Ishikawa (cell line): ENCODE results near the gene HMX2.

Source experiments
- CEBPB ChIP-seq: IDR thresholded peaks from 2 replicates; pipeline ENCODE4 v1.6.1; 2012
- CREB1 ChIP-seq: IDR thresholded peaks from 2 replicates; pipeline ENCODE4 v1.6.1; 2012; ENCODE audit warnings: low read depth
- EGR1 ChIP-seq: IDR thresholded peaks from 2 replicates; pipeline ENCODE4 v1.6.1; 2012
- EP300 ChIP-seq: IDR thresholded peaks from 2 replicates; pipeline ENCODE4 v1.6.1; 2012; ENCODE audit warnings: borderline replicate concordance
- FOXM1 ChIP-seq: IDR thresholded peaks from 2 replicates; pipeline ENCODE4 v1.6.1; 2012; ENCODE audit warnings: low read depth, borderline replicate concordance
- MAX ChIP-seq: IDR thresholded peaks from 2 replicates; pipeline ENCODE4 v1.6.1; 2012
- NFIC ChIP-seq: IDR thresholded peaks from 2 replicates; pipeline ENCODE4 v1.6.1; 2012
- RAD21 ChIP-seq: IDR thresholded peaks from 2 replicates; pipeline ENCODE4 v1.6.1; 2012; ENCODE audit warnings: low read depth
- REST ChIP-seq: IDR thresholded peaks from 2 replicates; pipeline ENCODE4 v1.6.1; 2012; ENCODE audit warnings: low read depth, mild to moderate bottlenecking
- TAF1 ChIP-seq: IDR thresholded peaks from 2 replicates; pipeline ENCODE4 v1.6.1; 2012; ENCODE audit warnings: low read depth, mild to moderate bottlenecking
- TCF12 ChIP-seq: IDR thresholded peaks from 2 replicates; pipeline ENCODE4 v1.6.1; 2012; ENCODE audit warnings: low read depth
- TEAD4 ChIP-seq: IDR thresholded peaks from 2 replicates; pipeline ENCODE4 v1.6.1; 2012
- USF1 ChIP-seq: IDR thresholded peaks from 2 replicates; pipeline ENCODE4 v1.6.1; 2012
- YY1 ChIP-seq: IDR thresholded peaks from 2 replicates; pipeline ENCODE4 v1.6.1; 2012; ENCODE audit warnings: low read depth
- ZBTB7A ChIP-seq: IDR thresholded peaks from 2 replicates; pipeline ENCODE4 v1.6.1; 2012; ENCODE audit warnings: low read depth

HMX2 gene

GRCh38 chr10:123166618-123167017 is 18.7 kb downstream of the HMX2 start:
- TF ChIP-seq TCF12 = no peak
- no peak for TF ChIP-seq ZBTB7A
- TF ChIP-seq YY1 = no peak
- TF ChIP-seq CREB1 = no peak
- TF ChIP-seq RAD21 = no peak
- no peak for TF ChIP-seq REST
- TF ChIP-seq CEBPB = no peak
- TF ChIP-seq TAF1 = no peak
- TF ChIP-seq USF1 = no peak
- TF ChIP-seq FOXM1 = no peak
- TF ChIP-seq EGR1 = no peak
- no peak for TF ChIP-seq MAX
- TF ChIP-seq EP300 = no peak
- TF ChIP-seq NFIC = no peak
- TF ChIP-seq TEAD4 = no peak

GRCh38 chr10:123170961-123171360 is 23.0 kb downstream of the HMX2 start:
- TF ChIP-seq USF1 (no peak), CREB1 (no peak), NFIC (no peak)

- TF ChIP-seq YY1 (no peak), REST (no peak), FOXM1 (no peak), TAF1 (no peak), CEBPB (no peak), ZBTB7A (no peak), EP300 (no peak), EGR1 (no peak), TCF12 (no peak), CREB1 (no peak), RAD21 (no peak), TEAD4 (no peak), USF1 (no peak), MAX (no peak), NFIC (no peak)
These were observed 27.8 kb downstream of the HMX2 start for GRCh38 chr10:123175389-123176387.

GRCh38 chr10:123180101-123181090 is 32.5 kb downstream of the HMX2 start:
- TF ChIP-seq EGR1 (no peak), REST (no peak), TAF1 (no peak), ZBTB7A (no peak), YY1 (no peak), TEAD4 (no peak), CEBPB (no peak), FOXM1 (no peak), RAD21 (no peak)
